ENCODE measurements around the gene OR52D1.

DNA sequence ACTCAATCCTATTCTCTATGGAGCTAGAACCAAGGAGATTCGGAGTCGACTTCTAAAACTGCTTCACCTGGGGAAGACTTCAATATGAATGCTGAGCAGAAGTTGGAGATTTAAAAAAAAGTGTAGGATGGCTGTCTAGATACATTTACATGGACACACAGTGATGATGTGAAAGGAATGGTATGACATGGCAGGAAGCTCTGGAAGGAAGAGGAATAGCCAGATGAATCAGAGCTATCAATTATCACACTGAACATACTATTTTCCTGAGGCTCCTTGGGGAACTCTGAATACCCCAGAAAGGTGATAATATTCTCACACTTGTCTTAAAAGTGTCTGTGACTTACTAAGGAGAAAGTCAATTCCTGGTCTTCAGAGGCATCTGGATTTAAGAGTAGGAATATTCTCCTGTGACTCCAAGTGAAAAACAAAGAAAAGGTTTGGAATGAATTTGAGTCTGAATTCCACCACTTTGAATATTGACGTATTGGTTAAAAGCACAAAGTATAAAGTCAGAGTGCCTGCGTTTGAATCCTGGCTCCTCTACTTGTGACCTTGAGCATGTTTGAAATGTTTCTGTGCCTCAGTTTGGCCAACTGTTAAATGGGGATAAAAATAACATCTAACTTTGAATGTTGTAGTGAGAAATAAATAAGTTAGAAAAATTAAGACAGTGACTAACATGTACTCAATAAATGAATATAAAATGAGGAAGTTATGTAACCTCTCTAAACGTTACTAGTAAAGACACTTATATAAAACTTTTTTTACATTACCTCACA, 1.3 kb downstream of the OR52D1 start:
- TF ChIP-seq, protein P1, sequence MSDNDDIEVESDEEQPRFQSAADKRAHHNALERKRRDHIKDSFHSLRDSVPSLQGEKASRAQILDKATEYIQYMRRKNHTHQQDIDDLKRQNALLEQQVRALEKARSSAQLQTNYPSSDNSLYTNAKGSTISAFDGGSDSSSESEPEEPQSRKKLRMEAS (IDR thresholded peaks at IDR 0.05) = no peak
- TF ChIP-seq POLR2A (IDR thresholded peaks at IDR 0.05; ENCODE audit: control extremely low read depth in 1 of 2, low read depth in 2 of 2, low read length in 2 of 2) = no peak
- TF ChIP-seq SRF (IDR thresholded peaks at IDR 0.05; ENCODE audit: low read depth, low read length) = no peak
